ENCODE results near the gene ATP6V0A4.

The ATP6V0A4 gene

GRCh38 chr7:138663725-138664710 is 134.0 kb downstream of the ATP6V0A4 start:
- no peak overlapping the region for H3K9ac ChIP-seq (ENCODE audit: low read length)
- no peaks in the 10 kb centered on the region for H3K27me3 ChIP-seq (ENCODE audit: low read length)
- H3K9me3 ChIP-seq (ENCODE audit: insufficient read depth, low read length): no peaks in the 10 kb centered on the region
- H3K36me3 ChIP-seq (ENCODE audit: low read length): no peaks in the 10 kb centered on the region
- no peak for TF ChIP-seq EZH2phosphoT487 (conservative IDR thresholded peaks at IDR 0.05; ENCODE audit: low read length)
- no peak for TF ChIP-seq CTCF (IDR thresholded peaks at IDR 0.05; ENCODE audit: insufficient read depth, low read length, poor library complexity, severe bottlenecking)
- no peak overlapping the region for H2AFZ ChIP-seq (ENCODE audit: low read depth, low read length, severe bottlenecking)
- H4K20me1 ChIP-seq (ENCODE audit: low read depth, low read length): no peaks in the 10 kb centered on the region
- H3K4me3 ChIP-seq (ENCODE audit: insufficient read depth, low read length, poor library complexity, severe bottlenecking): no peak overlapping the region
- H3K27ac ChIP-seq (ENCODE audit: low read depth, low read length): no peak overlapping the region
- H3K79me2 ChIP-seq (ENCODE audit: insufficient read depth, low read length): no peaks in the 10 kb centered on the region
- no peak overlapping the region for H3K4me2 ChIP-seq (ENCODE audit: low read depth, low read length, poor library complexity, severe bottlenecking)
- H3K9me2 ChIP-seq (replicated peaks; ENCODE audit: insufficient read depth, low read length): no peaks in the 10 kb centered on the region
- no peaks in the 10 kb centered on the region for H3F3A ChIP-seq (ENCODE audit: insufficient read depth)

GRCh38 chr7:138662991-138663320 is 135.0 kb downstream of the ATP6V0A4 start:
- H3K79me2 ChIP-seq (ENCODE audit: insufficient read depth, low read length): no peaks in the 10 kb centered on the region
- no peaks in the 10 kb centered on the region for H3F3A ChIP-seq (ENCODE audit: insufficient read depth)
- H2AFZ ChIP-seq (ENCODE audit: low read depth, low read length, severe bottlenecking): no peak overlapping the region
- no peaks in the 10 kb centered on the region for H4K20me1 ChIP-seq (ENCODE audit: low read depth, low read length)
- H3K9me2 ChIP-seq (replicated peaks; ENCODE audit: insufficient read depth, low read length): no peaks in the 10 kb centered on the region
- no peak overlapping the region for H3K27ac ChIP-seq (ENCODE audit: low read depth, low read length)
- no peak overlapping the region for H3K4me3 ChIP-seq (ENCODE audit: insufficient read depth, low read length, poor library complexity, severe bottlenecking)
- H3K36me3 ChIP-seq (ENCODE audit: low read length): no peaks in the 10 kb centered on the region
- H3K9ac ChIP-seq (ENCODE audit: low read length): no peak overlapping the region
- TF ChIP-seq CTCF (IDR thresholded peaks at IDR 0.05; ENCODE audit: insufficient read depth, low read length, poor library complexity, severe bottlenecking): no peak
- TF ChIP-seq EZH2phosphoT487 (conservative IDR thresholded peaks at IDR 0.05; ENCODE audit: low read length): no peak
- no peaks in the 10 kb centered on the region for H3K9me3 ChIP-seq (ENCODE audit: insufficient read depth, low read length)
- H3K4me2 ChIP-seq (ENCODE audit: low read depth, low read length, poor library complexity, severe bottlenecking): no peak overlapping the region
- no peaks in the 10 kb centered on the region for H3K27me3 ChIP-seq (ENCODE audit: low read length)

GRCh38 chr7:138662076-138662990 is 135.7 kb downstream of the ATP6V0A4 start:
- Histone ChIP-seq H3F3A (ENCODE audit: insufficient read depth) (no peaks in the 10 kb centered on the region), H3K79me2 (ENCODE audit: insufficient read depth, low read length) (no peaks in the 10 kb centered on the region), H3K27me3 (ENCODE audit: low read length) (no peaks in the 10 kb centered on the region), H3K27ac (ENCODE audit: low read depth, low read length) (no peak overlapping the region), H3K9me3 (ENCODE audit: insufficient read depth, low read length) (no peaks in the 10 kb centered on the region), H3K4me3 (ENCODE audit: insufficient read depth, low read length, poor library complexity, severe bottlenecking) (no peak overlapping the region), H3K4me2 (ENCODE audit: low read depth, low read length, poor library complexity, severe bottlenecking) (no peak overlapping the region), H3K36me3 (ENCODE audit: low read length) (no peaks in the 10 kb centered on the region), H2AFZ (ENCODE audit: low read depth, low read length, severe bottlenecking) (no peak overlapping the region), H4K20me1 (ENCODE audit: low read depth, low read length) (no peaks in the 10 kb centered on the region), H3K9me2 (replicated peaks; ENCODE audit: insufficient read depth, low read length) (no peaks in the 10 kb centered on the region), H3K9ac (ENCODE audit: low read length) (no peak overlapping the region)
- TF ChIP-seq CTCF (IDR thresholded peaks at IDR 0.05; ENCODE audit: insufficient read depth, low read length, poor library complexity, severe bottlenecking) (no peak), EZH2phosphoT487 (conservative IDR thresholded peaks at IDR 0.05; ENCODE audit: low read length) (no peak)
